ENCODE measurements around the gene ARHGAP10. TPM values are rescaled to one million over a fixed set of nuclear protein-coding genes. Genes with fewer than 3 reads are reported as not detected.

The ARHGAP10 gene
- polyA plus RNA-seq, 1 experiment = 31.1 TPM

GRCh38 chr4:148017801-148018200 is 285.9 kb downstream of the ARHGAP10 start:
- no peak overlapping the region for H3K27ac ChIP-seq (ENCODE audit: low read depth, low read length)
- TF ChIP-seq, protein P1, sequence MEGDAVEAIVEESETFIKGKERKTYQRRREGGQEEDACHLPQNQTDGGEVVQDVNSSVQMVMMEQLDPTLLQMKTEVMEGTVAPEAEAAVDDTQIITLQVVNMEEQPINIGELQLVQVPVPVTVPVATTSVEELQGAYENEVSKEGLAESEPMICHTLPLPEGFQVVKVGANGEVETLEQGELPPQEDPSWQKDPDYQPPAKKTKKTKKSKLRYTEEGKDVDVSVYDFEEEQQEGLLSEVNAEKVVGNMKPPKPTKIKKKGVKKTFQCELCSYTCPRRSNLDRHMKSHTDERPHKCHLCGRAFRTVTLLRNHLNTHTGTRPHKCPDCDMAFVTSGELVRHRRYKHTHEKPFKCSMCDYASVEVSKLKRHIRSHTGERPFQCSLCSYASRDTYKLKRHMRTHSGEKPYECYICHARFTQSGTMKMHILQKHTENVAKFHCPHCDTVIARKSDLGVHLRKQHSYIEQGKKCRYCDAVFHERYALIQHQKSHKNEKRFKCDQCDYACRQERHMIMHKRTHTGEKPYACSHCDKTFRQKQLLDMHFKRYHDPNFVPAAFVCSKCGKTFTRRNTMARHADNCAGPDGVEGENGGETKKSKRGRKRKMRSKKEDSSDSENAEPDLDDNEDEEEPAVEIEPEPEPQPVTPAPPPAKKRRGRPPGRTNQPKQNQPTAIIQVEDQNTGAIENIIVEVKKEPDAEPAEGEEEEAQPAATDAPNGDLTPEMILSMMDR (IDR thresholded peaks at IDR 0.05; ENCODE audit: low read depth, low read length) = no peak
- no peak for DNase-seq (ENCODE audit: low read depth, low spot score)
- no peak overlapping the region for H3K4me3 ChIP-seq (ENCODE audit: low read depth, low read length)
- no peaks in the 10 kb centered on the region for H3K27me3 ChIP-seq (ENCODE audit: control insufficient read depth, insufficient read depth, low read length)
- CTCF ChIA-PET = no interaction called here
- POLR2A ChIA-PET = no interaction called here
- H3K9me3 ChIP-seq (ENCODE audit: control insufficient read depth, insufficient read depth, low read length) = no peaks in the 10 kb centered on the region

DNA sequence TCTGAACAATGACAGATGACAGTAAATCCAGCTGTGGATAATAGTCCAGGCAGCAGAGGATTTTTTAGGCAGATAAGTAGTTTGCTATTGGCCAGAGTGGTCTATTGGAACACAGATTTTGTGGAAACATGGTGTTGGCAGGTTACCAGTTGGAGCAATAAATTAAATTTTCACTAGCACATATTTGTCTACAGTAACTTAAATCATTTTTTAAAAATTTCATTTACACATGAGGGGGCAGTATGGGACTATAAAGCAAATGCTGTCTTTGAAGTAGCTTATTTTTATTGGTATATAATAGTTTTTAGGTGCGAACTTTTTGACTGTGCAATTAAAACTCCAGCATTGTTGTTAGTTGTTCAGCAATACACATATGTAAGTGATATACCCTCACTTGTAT is 289.8 kb downstream of the ARHGAP10 start:
- Histone ChIP-seq H3K4me3 (ENCODE audit: low read depth, low read length) (no peak overlapping the region), H3K9me3 (ENCODE audit: control insufficient read depth, insufficient read depth, low read length) (no peaks in the 10 kb centered on the region), H3K27me3 (ENCODE audit: control insufficient read depth, insufficient read depth, low read length) (no peaks in the 10 kb centered on the region), H3K27ac (ENCODE audit: low read depth, low read length) (no peak overlapping the region)
- DNase-seq (ENCODE audit: low read depth, low spot score) = no peak
- POLR2A ChIA-PET = no interaction called here
- CTCF ChIA-PET = no interaction called here
- TF ChIP-seq, protein P1 (IDR thresholded peaks at IDR 0.05; ENCODE audit: low read depth, low read length) = no peak

DNA sequence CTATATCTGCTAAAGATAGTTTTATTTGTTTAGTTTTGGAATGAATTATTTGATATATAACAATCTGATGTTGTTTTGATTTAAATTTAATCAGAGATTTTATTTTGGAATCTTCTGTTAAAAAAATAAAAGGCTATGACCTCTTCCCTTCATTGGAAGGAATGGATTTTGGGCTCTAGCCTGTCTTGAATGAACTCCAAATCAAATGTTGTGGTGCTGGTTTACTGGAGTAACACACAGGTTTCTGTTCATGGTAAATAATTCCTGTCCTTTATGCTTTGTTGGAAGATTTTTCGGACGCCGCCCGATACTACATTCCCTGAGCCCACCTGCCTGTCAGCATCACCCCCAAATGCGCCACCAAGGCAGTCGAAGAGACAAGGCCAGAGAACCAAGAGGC is 291.1 kb downstream of the ARHGAP10 start:
- H3K9me3 ChIP-seq (ENCODE audit: control insufficient read depth, insufficient read depth, low read length) = no peaks in the 10 kb centered on the region
- H3K27me3 ChIP-seq (ENCODE audit: control insufficient read depth, insufficient read depth, low read length) = no peaks in the 10 kb centered on the region
- TF ChIP-seq, protein P1 (IDR thresholded peaks at IDR 0.05; ENCODE audit: low read depth, low read length) = no peak
- no peak for DNase-seq (ENCODE audit: low read depth, low spot score)
- H3K27ac ChIP-seq (ENCODE audit: low read depth, low read length) = no peak overlapping the region
- ChIA-PET POLR2A (interaction anchor here (0.7 kb wide), 1 partner anchor 191 kb away, joined by 3 read pairs; no protein-coding TSS in a partner anchor), CTCF (interaction anchor here (1.2 kb wide), 1 partner anchor 12 kb away, joined by 3 read pairs; no protein-coding TSS in a partner anchor)
- H3K4me3 ChIP-seq (ENCODE audit: low read depth, low read length) = no peak overlapping the region

DNA sequence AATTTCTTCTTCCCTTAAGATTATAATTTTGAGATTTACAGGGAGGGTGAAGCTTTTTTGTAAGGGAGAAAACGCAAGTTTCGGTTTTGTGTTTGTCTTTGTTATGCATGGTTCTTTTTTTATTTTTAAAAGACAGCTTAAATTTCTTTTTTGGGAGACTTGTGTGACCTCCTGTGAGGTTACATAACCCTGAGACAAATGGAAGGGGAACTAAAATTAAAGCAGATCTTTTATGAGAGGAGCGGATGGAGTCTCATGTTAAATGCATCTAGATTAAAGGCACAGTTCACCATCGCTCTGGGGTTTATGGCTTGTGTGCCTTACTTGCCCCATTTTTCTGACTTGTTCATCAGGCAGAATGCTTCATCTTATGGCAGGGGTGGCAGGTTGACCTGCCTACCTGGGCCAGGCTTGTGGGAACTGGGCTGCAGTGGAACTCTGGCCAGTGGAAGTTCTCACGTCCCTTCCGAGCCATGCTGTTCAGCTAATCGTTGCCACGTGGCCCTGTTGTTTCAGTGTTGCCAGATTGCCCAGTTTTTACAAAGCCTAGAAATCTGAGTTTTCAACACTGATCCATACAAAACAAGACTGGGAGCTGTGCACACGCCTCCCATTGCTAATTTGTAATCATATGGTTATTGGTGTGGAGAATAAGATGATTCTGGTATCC is 291.8 kb downstream of the ARHGAP10 start:
- Histone ChIP-seq H3K4me3 (ENCODE audit: low read depth, low read length) (no peak overlapping the region), H3K9me3 (ENCODE audit: control insufficient read depth, insufficient read depth, low read length) (no peaks in the 10 kb centered on the region), H3K27me3 (ENCODE audit: control insufficient read depth, insufficient read depth, low read length) (no peaks in the 10 kb centered on the region), H3K27ac (ENCODE audit: low read depth, low read length) (no peak overlapping the region)
- DNase-seq (ENCODE audit: low read depth, low spot score) = no peak
- POLR2A ChIA-PET = no interaction called here
- CTCF ChIA-PET = interaction anchor here (1.2 kb wide), 1 partner anchor 11 kb away, joined by 3 read pairs; no protein-coding TSS in a partner anchor
- TF ChIP-seq, protein P1 (IDR thresholded peaks at IDR 0.05; ENCODE audit: low read depth, low read length) = no peak

DNA sequence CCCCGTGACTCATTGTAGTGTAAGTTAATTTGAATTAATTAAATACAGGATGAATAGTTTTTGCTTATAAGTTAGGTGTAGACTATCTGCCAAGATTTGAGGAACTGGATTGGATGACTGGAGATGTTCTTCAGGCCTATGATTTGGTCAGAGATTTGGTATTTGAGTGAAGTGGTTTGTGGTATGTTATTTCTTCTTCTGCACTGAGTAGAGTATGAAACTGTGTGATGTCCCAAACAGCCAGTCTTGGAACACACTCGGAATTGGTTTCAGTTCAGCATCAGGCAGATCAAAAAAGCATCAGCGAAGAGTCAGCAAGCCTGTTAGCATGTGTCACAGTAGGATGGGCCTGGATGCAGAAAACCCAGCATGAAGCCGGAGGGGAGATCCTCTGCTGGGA is 294.1 kb downstream of the ARHGAP10 start:
- Histone ChIP-seq H3K27ac (ENCODE audit: low read depth, low read length) (no peak overlapping the region), H3K4me3 (ENCODE audit: low read depth, low read length) (no peak overlapping the region), H3K9me3 (ENCODE audit: control insufficient read depth, insufficient read depth, low read length) (no peaks in the 10 kb centered on the region), H3K27me3 (ENCODE audit: control insufficient read depth, insufficient read depth, low read length) (no peaks in the 10 kb centered on the region)
- DNase-seq (ENCODE audit: low read depth, low spot score) = peak; percentile 41
- TF ChIP-seq, protein P1 (IDR thresholded peaks at IDR 0.05; ENCODE audit: low read depth, low read length) = no peak
- ChIA-PET CTCF (interaction anchor here (1.6 kb wide), 1 partner anchor 159 kb away, joined by 3 read pairs; no protein-coding TSS in a partner anchor), POLR2A (no interaction called here)
